ENCODE measurements around the gene SRMS.

GRCh38 chr20:63582382-63583063 lies 35.0 kb upstream of the SRMS start:
- TF ChIP-seq CTCF (IDR thresholded peaks at IDR 0.05) (no peak), POLR2A (IDR thresholded peaks at IDR 0.05) (no peak)
